ENCODE data around the gene UNC13B.

- TF ChIP-seq POLR2A (IDR thresholded peaks at IDR 0.05; ENCODE audit: low read depth, low read length) (no peak), CTCF (IDR thresholded peaks at IDR 0.05; ENCODE audit: extremely low read depth in 1 of 2, insufficient read depth in 1 of 2, low read depth in 1 of 2, low read length in 2 of 2) (no peak), EZH2 (IDR thresholded peaks at IDR 0.05; ENCODE audit: borderline replicate concordance, low read depth, low read length, severe bottlenecking) (no peak), JUN (IDR thresholded peaks at IDR 0.05; ENCODE audit: borderline replicate concordance, insufficient read depth, insufficient read length, low read depth) (no peak), POLR2AphosphoS5 (IDR thresholded peaks at IDR 0.05; ENCODE audit: insufficient read depth, low read depth, low read length) (no peak), FOS (IDR thresholded peaks at IDR 0.05; ENCODE audit: borderline replicate concordance, insufficient read depth, low read length) (no peak)
Observed at GRCh38 chr9:35162605-35163315, 951 bp downstream of the UNC13B start.

Measured in endothelial cell of umbilical vein (primary cell).